OCI-LY1 (cell line): ENCODE measurements around the gene OR2T10.

Source experiments
- H2AFZ ChIP-seq: fragments of 200-600 bp; sonication (generic), shearing (Covaris generic); 2 replicates; pipeline ENCODE4 v1.6.0; 2014; ENCODE audit warnings: antibody characterized with exemption, mild to moderate bottlenecking, low read length
- H3F3A ChIP-seq: fragments of 200-600 bp; sonication (generic), shearing (Covaris generic); 2 replicates; pipeline ENCODE4 v1.6.0; 2014; ENCODE audit warnings: mild to moderate bottlenecking, antibody characterized with exemption, low read length, moderate library complexity; ENCODE audit not compliant: insufficient read depth
- H3K27ac ChIP-seq: fragments of 200-600 bp; sonication (generic); 2 replicates; pipeline ENCODE4 v1.5.1; 2014; ENCODE audit warnings: low read length, mixed run types, mild to moderate bottlenecking, low read depth; ENCODE audit not compliant: poor library complexity, severe bottlenecking
- H3K27me3 ChIP-seq: fragments of 200-600 bp; sonication (generic); 2 replicates; pipeline ENCODE4 v1.6.0; 2014; ENCODE audit warnings: antibody characterized with exemption, mild to moderate bottlenecking, low read length, moderate library complexity; ENCODE audit not compliant: insufficient read depth
- H3K36me3 ChIP-seq: fragments of 200-600 bp; sonication (generic); 2 replicates; pipeline ENCODE4 v1.6.1; 2014; ENCODE audit warnings: mild to moderate bottlenecking, antibody characterized with exemption, low read length, moderate library complexity, mixed read lengths; ENCODE audit not compliant: insufficient read depth
- H3K4me1 ChIP-seq: fragments of 200-600 bp; sonication (generic); 2 replicates; pipeline ENCODE4 v1.5.1; 2014; ENCODE audit warnings: mild to moderate bottlenecking, low read length, moderate library complexity; ENCODE audit not compliant: insufficient read depth, severe bottlenecking
- H3K4me2 ChIP-seq: fragments of 200-600 bp; sonication (generic), shearing (Covaris generic); 2 replicates; pipeline ENCODE4 v1.6.1; 2014; ENCODE audit warnings: low read length
- H3K4me3 ChIP-seq: fragments of 200-600 bp; sonication (generic); 2 replicates; pipeline ENCODE4 v1.5.1; 2014; ENCODE audit warnings: low read length, low read depth, mild to moderate bottlenecking, mixed read lengths; ENCODE audit not compliant: poor library complexity, severe bottlenecking
- H3K79me2 ChIP-seq: fragments of 200-600 bp; shearing (Covaris generic); 2 replicates; pipeline ENCODE4 v1.6.1; 2016; ENCODE audit warnings: mixed run types, low read length, mixed read lengths; ENCODE audit not compliant: insufficient read depth
- H3K9ac ChIP-seq: fragments of 200-600 bp; sonication (generic), shearing (Covaris generic); 2 replicates; pipeline ENCODE4 v1.6.1; 2014; ENCODE audit warnings: mild to moderate bottlenecking, low read length, mixed read lengths
- H3K9me2 ChIP-seq: fragments of 200-600 bp; sonication (generic), shearing (Covaris generic); 2 replicates; pipeline ENCODE4 v1.6.1; 2014; ENCODE audit warnings: low read depth, mild to moderate bottlenecking, low read length, mixed read lengths
- H3K9me3 ChIP-seq: fragments of 200-600 bp; shearing (Covaris generic); 2 replicates; pipeline ENCODE4 v1.6.1; 2014; ENCODE audit warnings: low read length, mixed read lengths
- H4K20me1 ChIP-seq: fragments of 200-600 bp; sonication (generic), shearing (Covaris generic); 2 replicates; pipeline ENCODE4 v1.6.0; 2016; ENCODE audit warnings: mild to moderate bottlenecking, low read length; ENCODE audit not compliant: insufficient read depth
- EZH2 ChIP-seq: fragments of 200-600 bp; sonication (generic), shearing (Covaris generic); IDR thresholded peaks from 2 replicates; pipeline ENCODE4 v1.8.0; 2017; ENCODE audit warnings: borderline replicate concordance, mixed run types, mild to moderate bottlenecking, antibody characterized with exemption, low read length, moderate library complexity, mixed read lengths
- TF ChIP-seq, protein P1 (sequence below): fragments of 200-600 bp; sonication (generic), shearing (Covaris generic); IDR thresholded peaks from 2 replicates; pipeline ENCODE4 v1.5.1; 2017; ENCODE audit warnings: mild to moderate bottlenecking, antibody characterized with exemption, low read length, moderate library complexity, mixed read lengths

Gene OR2T10

GRCh38 chr1:248627971-248628844, 30.7 kb upstream of the OR2T10 start:
- Histone ChIP-seq H3K9ac (no peak overlapping the region), H3K9me2 (no peaks in the 10 kb centered on the region), H3F3A (no peaks in the 10 kb centered on the region), H3K36me3 (no peaks in the 10 kb centered on the region), H3K79me2 (no peaks in the 10 kb centered on the region), H3K4me3 (no peak overlapping the region), H3K9me3 (no peaks in the 10 kb centered on the region), H3K27ac (no peak overlapping the region), H3K4me2 (no peak overlapping the region), H3K4me1 (no peaks in the 10 kb centered on the region), H3K27me3 (no peaks in the 10 kb centered on the region), H2AFZ (no peak overlapping the region), H4K20me1 (no peaks in the 10 kb centered on the region)
- TF ChIP-seq, protein P1, sequence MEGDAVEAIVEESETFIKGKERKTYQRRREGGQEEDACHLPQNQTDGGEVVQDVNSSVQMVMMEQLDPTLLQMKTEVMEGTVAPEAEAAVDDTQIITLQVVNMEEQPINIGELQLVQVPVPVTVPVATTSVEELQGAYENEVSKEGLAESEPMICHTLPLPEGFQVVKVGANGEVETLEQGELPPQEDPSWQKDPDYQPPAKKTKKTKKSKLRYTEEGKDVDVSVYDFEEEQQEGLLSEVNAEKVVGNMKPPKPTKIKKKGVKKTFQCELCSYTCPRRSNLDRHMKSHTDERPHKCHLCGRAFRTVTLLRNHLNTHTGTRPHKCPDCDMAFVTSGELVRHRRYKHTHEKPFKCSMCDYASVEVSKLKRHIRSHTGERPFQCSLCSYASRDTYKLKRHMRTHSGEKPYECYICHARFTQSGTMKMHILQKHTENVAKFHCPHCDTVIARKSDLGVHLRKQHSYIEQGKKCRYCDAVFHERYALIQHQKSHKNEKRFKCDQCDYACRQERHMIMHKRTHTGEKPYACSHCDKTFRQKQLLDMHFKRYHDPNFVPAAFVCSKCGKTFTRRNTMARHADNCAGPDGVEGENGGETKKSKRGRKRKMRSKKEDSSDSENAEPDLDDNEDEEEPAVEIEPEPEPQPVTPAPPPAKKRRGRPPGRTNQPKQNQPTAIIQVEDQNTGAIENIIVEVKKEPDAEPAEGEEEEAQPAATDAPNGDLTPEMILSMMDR: no peak
- no peak for TF ChIP-seq EZH2

GRCh38 chr1:248625971-248626370, 28.5 kb upstream of the OR2T10 start:
- Histone ChIP-seq H3K4me3 (no peak overlapping the region), H3K79me2 (no peaks in the 10 kb centered on the region), H3K9ac (no peak overlapping the region), H3K27me3 (no peaks in the 10 kb centered on the region), H3K4me2 (no peak overlapping the region), H3K9me2 (no peaks in the 10 kb centered on the region), H3K9me3 (no peaks in the 10 kb centered on the region), H3K36me3 (no peaks in the 10 kb centered on the region), H3F3A (no peaks in the 10 kb centered on the region), H4K20me1 (no peaks in the 10 kb centered on the region), H2AFZ (no peak overlapping the region), H3K27ac (no peak overlapping the region), H3K4me1 (no peaks in the 10 kb centered on the region)
- TF ChIP-seq, protein P1: no peak
- TF ChIP-seq EZH2: no peak

DNA sequence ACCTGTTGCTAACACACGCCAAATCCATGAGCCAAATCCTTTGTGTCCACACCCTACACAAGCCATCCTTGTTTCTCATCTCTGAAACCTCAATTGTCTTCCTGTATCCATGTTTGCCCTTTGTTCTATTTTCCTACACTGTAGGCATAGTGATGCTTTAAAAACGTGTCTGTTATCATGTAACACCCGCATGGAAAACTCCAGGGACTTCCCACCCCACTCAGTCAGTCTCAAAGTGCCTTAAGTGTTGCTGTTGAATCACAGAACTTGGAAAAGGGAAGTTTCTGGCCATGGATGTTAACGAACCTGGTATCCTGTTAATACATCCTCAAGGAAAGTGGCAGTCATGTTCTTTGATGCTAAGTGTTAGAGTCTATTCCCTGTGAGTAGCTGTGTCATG, 27.7 kb upstream of the OR2T10 start:
- Histone ChIP-seq H3K27me3 (no peaks in the 10 kb centered on the region), H3F3A (no peaks in the 10 kb centered on the region), H4K20me1 (no peaks in the 10 kb centered on the region), H3K4me3 (no peak overlapping the region), H3K9me3 (no peaks in the 10 kb centered on the region), H3K27ac (no peak overlapping the region), H2AFZ (no peak overlapping the region), H3K4me1 (no peaks in the 10 kb centered on the region), H3K79me2 (no peaks in the 10 kb centered on the region), H3K4me2 (no peak overlapping the region), H3K9me2 (no peaks in the 10 kb centered on the region), H3K36me3 (no peaks in the 10 kb centered on the region), H3K9ac (no peak overlapping the region)
- no peak for TF ChIP-seq EZH2
- TF ChIP-seq, protein P1: no peak
